Measurements from ENCODE around the gene ANTXRL. TPM values are rescaled to one million over a fixed set of nuclear protein-coding genes. Genes with fewer than 3 reads are reported as not detected.

Gene ANTXRL
- total and polyA plus RNA-seq, 2 of the 8 experiments (the other 6 are each of a cell fraction or from before 2014, with no cell fraction given) = not detected

DNA sequence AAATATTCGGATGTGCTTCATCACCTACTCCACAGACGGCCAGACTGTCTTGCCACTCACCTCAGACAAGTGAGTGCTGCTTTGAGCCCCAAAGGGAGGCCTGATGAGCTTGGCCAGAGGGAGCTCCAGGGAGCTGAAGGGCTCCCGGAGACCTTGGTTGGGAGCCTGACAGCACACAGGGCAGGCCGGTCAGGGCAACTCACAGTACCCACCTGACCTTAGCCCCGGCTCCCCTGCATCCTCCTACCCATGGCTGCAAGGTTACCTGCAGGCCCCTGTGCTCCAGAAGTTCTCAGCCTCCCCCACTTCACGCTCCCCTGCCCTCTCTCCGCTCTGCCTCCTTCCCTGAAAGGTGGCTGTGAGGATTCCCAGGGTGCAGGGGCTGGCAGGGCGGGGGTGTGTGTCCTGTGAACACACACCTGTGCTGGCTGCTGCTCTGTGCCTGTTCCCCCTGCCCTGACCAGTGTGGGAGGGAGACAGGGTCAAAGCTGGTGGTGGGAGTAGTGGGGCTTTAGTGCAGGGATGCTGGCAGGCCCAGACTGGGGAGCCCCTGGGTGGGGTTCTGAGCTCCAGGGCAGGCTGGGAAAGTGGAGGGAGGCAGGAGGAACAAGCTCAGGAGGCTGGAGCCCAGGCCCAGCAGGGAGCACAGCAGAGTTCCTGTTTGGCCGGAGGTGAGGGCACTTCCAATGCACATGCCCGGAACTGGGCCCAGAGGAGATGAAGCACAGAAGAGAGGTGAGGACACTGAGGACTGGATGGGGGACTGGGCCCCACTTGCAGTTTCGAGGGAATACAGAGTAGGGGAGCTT lies 7.2 kb downstream of the ANTXRL start:
- 92% methylated on average over 11 of the region's 11 CpGs; no CpG with 5 or more reads in 1 of the 2 experiments for WGBS, 2 experiments (ENCODE audit: extremely low coverage in 1 of 2, insufficient coverage in 1 of 2, insufficient read length in 1 of 2, insufficient replicate concordance in 2 of 2, low coverage in 1 of 2, low lambda C conversion rate in 2 of 2, missing lambda C conversion rate in 1 of 2)
- Histone ChIP-seq H4K5ac (ENCODE audit: insufficient read length, low read depth, low read length) (no peak overlapping the region), H4K91ac (replicated peaks; ENCODE audit: insufficient read length, low read length) (no peak overlapping the region), H3K27ac (ENCODE audit: low read depth, low read length) (no peak overlapping the region), H3K23me2 (ENCODE audit: low read depth, low read length) (peaks cover 13% of the 10 kb centered on the region; the same call in 1 of the 2 replicates), H2BK20ac (ENCODE audit: low read length) (no peak overlapping the region), H3K9ac (replicated peaks in 1 of 4; ENCODE audit: extremely low read depth in 1 of 4, low read depth in 3 of 4, low read length in 3 of 4) (no peak overlapping the region), H3K79me1 (ENCODE audit: low read depth, low read length) (no peaks in the 10 kb centered on the region), H3K18ac (ENCODE audit: extremely low read depth, low read length) (no peak overlapping the region), H2AFZ (ENCODE audit: low read length) (no peak overlapping the region), H3K4me3 (ENCODE audit: extremely low read depth in 1 of 4, insufficient read depth in 2 of 4, low read depth in 3 of 4, low read length in 4 of 4) (no peak overlapping the region), H3K14ac (ENCODE audit: insufficient read length) (no peak overlapping the region), H2BK120ac (replicated peaks; ENCODE audit: low read depth, low read length) (no peak overlapping the region), H2AK5ac (ENCODE audit: low read depth, low read length) (no peak overlapping the region), H2BK12ac (ENCODE audit: low read depth, low read length) (no peak overlapping the region), H3K9me3 (ENCODE audit: insufficient read depth in 2 of 2, low read depth in 1 of 2, low read length in 1 of 2) (no peaks in the 10 kb centered on the region), H2BK15ac (ENCODE audit: low read length) (no peak overlapping the region), H3K4me1 (replicated peaks in 1 of 4; ENCODE audit: control insufficient read depth in 3 of 4, insufficient read depth in 4 of 4, low read length in 3 of 4) (peaks cover 0 to 7% (median 0%) of the 10 kb centered on the region in 4 experiments; a peak in 1 of 7 replicates), H3K79me2 (ENCODE audit: control insufficient read depth in 1 of 2, insufficient read depth in 2 of 2, low read length in 2 of 2) (no peaks in the 10 kb centered on the region), H3K36me3 (ENCODE audit: control insufficient read depth in 2 of 4, insufficient read depth in 4 of 4, low read length in 3 of 4) (no peaks in the 10 kb centered on the region), H2BK5ac (ENCODE audit: low read depth, low read length) (no peak overlapping the region), H4K8ac (ENCODE audit: extremely low read depth, insufficient read depth, low read length) (peak overlapping the region; percentile 47), H4K20me1 (replicated peaks in 1 of 2; ENCODE audit: control insufficient read depth in 1 of 2, insufficient read depth in 2 of 2, low read length in 2 of 2) (peaks cover 0 to 10% of the 10 kb centered on the region in 2 experiments), H3K4ac (replicated peaks; ENCODE audit: insufficient read length, low read depth, low read length) (no peak overlapping the region), H3K23ac (ENCODE audit: insufficient read length) (no peak overlapping the region), H3K27me3 (replicated peaks in 1 of 4; ENCODE audit: control insufficient read depth in 3 of 4, extremely low read depth in 1 of 4, insufficient read depth in 3 of 4, low read length in 3 of 4) (no peaks in the 10 kb centered on the region; a peak in 1 of 7 replicates), H3K4me2 (ENCODE audit: insufficient read depth in 1 of 2, low read depth in 2 of 2, low read length in 2 of 2) (no peak overlapping the region), H3K56ac (replicated peaks; ENCODE audit: insufficient read length, low read depth, low read length) (no peak overlapping the region)
- no peak for FAIRE-seq
- ChIA-PET POLR2A (ENCODE audit: partially characterized antibody) (no interaction called here), CTCF (ENCODE audit: partially characterized antibody) (interaction anchor here (0.9 to 1.5 kb wide), 6 partner anchors 11 to 69 kb away, joined by 3 to 6 read pairs (median 3); no protein-coding TSS in a partner anchor)
- TF ChIP-seq TEAD4 (IDR thresholded peaks at IDR 0.05; ENCODE audit: low read depth, low read length) = no peak
- TF ChIP-seq, protein P1, sequence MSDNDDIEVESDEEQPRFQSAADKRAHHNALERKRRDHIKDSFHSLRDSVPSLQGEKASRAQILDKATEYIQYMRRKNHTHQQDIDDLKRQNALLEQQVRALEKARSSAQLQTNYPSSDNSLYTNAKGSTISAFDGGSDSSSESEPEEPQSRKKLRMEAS (IDR thresholded peaks at IDR 0.05) = 0 out of 2 replicates have a peak, but pooled peaks have one; percentile 23
- no peak for TF ChIP-seq POLR2A (IDR thresholded peaks at IDR 0.05; ENCODE audit: control extremely low read depth in 1 of 2, low read depth in 2 of 2, low read length in 2 of 2)
- TF ChIP-seq FOSL1 (IDR thresholded peaks at IDR 0.05; ENCODE audit: insufficient read depth, low read depth, low read length) = no peak
- no peak for DNase-seq (ENCODE audit: low read depth in 1 of 2, low spot score in 2 of 2)

All from H1 (cell line).